HG02571 (cell line): ENCODE data around the gene TOGARAM2.
"Not testable (repeated sequence)": the region's sequence is repeated elsewhere in the genome, so short reads cannot be mapped to it uniquely, and the experiment has no call there.

ENCODE experiments used
- ATAC-seq: cut with Tn5 transposase; IDR thresholded peaks from one replicate; pipeline ENCODE4 v1.9.1; 2021; ENCODE audit warnings: mild to moderate bottlenecking, moderate library complexity; ENCODE audit not compliant: unreplicated experiment

The TOGARAM2 gene

GRCh38 chr2:29070526-29070925 is 89.4 kb downstream of the TOGARAM2 start:
- no peak for ATAC-seq

- ATAC-seq: no peak
Observed at GRCh38 chr2:29071032-29071975, 90.2 kb downstream of the TOGARAM2 start.

GRCh38 chr2:29072251-29072650 is 91.2 kb downstream of the TOGARAM2 start:
- no peak for ATAC-seq

GRCh38 chr2:29072971-29073725 is 92.0 kb downstream of the TOGARAM2 start:
- no peak for ATAC-seq

GRCh38 chr2:29073933-29074332 is 92.8 kb downstream of the TOGARAM2 start:
- no peak for ATAC-seq

- no peak for ATAC-seq
Observed at GRCh38 chr2:29074411-29074810, 93.3 kb downstream of the TOGARAM2 start, which contains the start of gene PCARE. Gene PCARE (minus strand): TSS chr2:29074523. CDS start chr2:29074261, 262 bp downstream.

GRCh38 chr2:29075894-29076705 is 95.0 kb downstream of the TOGARAM2 start:
- no peak for ATAC-seq

GRCh38 chr2:29079887-29080286 is 98.8 kb downstream of the TOGARAM2 start:
- ATAC-seq: no peak

GRCh38 chr2:29080886-29081743 is 100.0 kb downstream of the TOGARAM2 start:
- ATAC-seq: no peak

- no peak for ATAC-seq
Observed at GRCh38 chr2:29082804-29083495, 101.9 kb downstream of the TOGARAM2 start.

GRCh38 chr2:29084554-29084953 is 103.5 kb downstream of the TOGARAM2 start:
- ATAC-seq: no peak

- ATAC-seq: not testable (repeated sequence)
Observed at GRCh38 chr2:29090311-29090710, 109.2 kb downstream of the TOGARAM2 start.

GRCh38 chr2:29096969-29097368 is 115.9 kb downstream of the TOGARAM2 start:
- ATAC-seq: no peak

- no peak for ATAC-seq
Observed at GRCh38 chr2:29097569-29097968, 116.5 kb downstream of the TOGARAM2 start.

- ATAC-seq: no peak
Observed at GRCh38 chr2:29100564-29100963, 119.5 kb downstream of the TOGARAM2 start.
